HepG2 (cell line): Measurements from ENCODE around the gene TMEM87B. TPM values are rescaled to one million over a fixed set of nuclear protein-coding genes. Genes with fewer than 3 reads are reported as not detected.

Experiments used
- CCDC6 ChIP-seq: sonication (generic); formaldehyde crosslinking; IDR thresholded peaks from 2 replicates; pipeline ENCODE4 v1.8.1; 2022; ENCODE audit warnings: mild to moderate bottlenecking, missing genetic modification reagents, moderate library complexity
- ELF1 ChIP-seq: sonication (generic); formaldehyde crosslinking; IDR thresholded peaks from 2 replicates; pipeline ENCODE4 v1.4.0; 2020; ENCODE audit warnings: missing genetic modification reagents
- GATAD2A ChIP-seq: IDR thresholded peaks from 2 replicates; pipeline ENCODE4 v1.6.1; 2016
- KAT8 ChIP-seq: IDR thresholded peaks from 2 replicates; pipeline ENCODE4 v1.6.1; 2016; ENCODE audit warnings: missing genetic modification reagents, missing compliant biosample characterization
- ONECUT2 ChIP-seq: sonication (generic); formaldehyde crosslinking; IDR thresholded peaks from 2 replicates; pipeline ENCODE4 v1.4.0; 2020; ENCODE audit warnings: missing genetic modification reagents
- SAFB2 ChIP-seq: sonication (generic); formaldehyde crosslinking; IDR thresholded peaks from 2 replicates; pipeline ENCODE4 v1.5.1; 2020; ENCODE audit warnings: missing genetic modification reagents, low read depth, mild to moderate bottlenecking, borderline replicate concordance
- TCF7L2 ChIP-seq: IDR thresholded peaks from 2 replicates; pipeline ENCODE4 v1.6.1; 2011; ENCODE audit warnings: mild to moderate bottlenecking, low read depth, low read length, moderate library complexity
- ZNF274 ChIP-seq: sonication (generic); formaldehyde crosslinking; IDR thresholded peaks from 2 replicates; pipeline ENCODE4 v1.5.1; 2020; ENCODE audit warnings: mild to moderate bottlenecking, missing genetic modification reagents
- ZNF441 ChIP-seq: sonication (generic); formaldehyde crosslinking; IDR thresholded peaks from 2 replicates; pipeline ENCODE4 v1.7.0; 2021; ENCODE audit warnings: missing genetic modification reagents, borderline replicate concordance
- ZNF7 ChIP-seq: IDR thresholded peaks from 2 replicates; pipeline ENCODE4 v1.6.1; 2016; ENCODE audit warnings: missing biosample characterization, missing genetic modification reagents
- polyA plus RNA-seq, 8 experiments: library from polyadenylated mRNA; depleted of rRNA in 3 of 8; stranded (reverse) in 7 of 8; unstranded in 1 of 8; fragments of >200 nt; fragmentation: Illumina TruSeq in 4 of 8; extraction: Trizol in 4 of 8; gene quantifications; 2 replicates each; pipeline versions ENCODE4 v1.2.1 to v1.2.3, GENCODE V29; 2011 to 2016; ENCODE audit warnings: low read depth in 4 of 8, missing spikeins in 1 of 8, mixed read lengths in 1 of 8; ENCODE audit not compliant: insufficient read depth in 1 of 8
- total RNA-seq, 5 experiments: library from RNA; depleted of rRNA; stranded (reverse); fragments of >200 nt; fragmentation: Illumina TruSeq; extraction: Trizol; gene quantifications; 2 replicates each; pipeline ENCODE4 v1.2.3, GENCODE V29; 2016; ENCODE audit warnings: low read depth in 1 of 5
- TF ChIP-seq, protein P1 (sequence below): sonication (generic); formaldehyde crosslinking; IDR thresholded peaks from 2 replicates; pipeline ENCODE4 v1.4.0; 2020; ENCODE audit warnings: mild to moderate bottlenecking, missing genetic modification reagents
- TF ChIP-seq, protein P2 (sequence below): sonication (generic); formaldehyde crosslinking; IDR thresholded peaks from 2 replicates; pipeline ENCODE4 v1.4.0; 2020; ENCODE audit warnings: mild to moderate bottlenecking, missing genetic modification reagents
- TF ChIP-seq, protein P3 (sequence below): sonication (generic); formaldehyde crosslinking; IDR thresholded peaks from 2 replicates; pipeline ENCODE4 v1.8.1; 2023; ENCODE audit warnings: mild to moderate bottlenecking, missing genetic modification reagents
- TF ChIP-seq, protein P4 (sequence below): sonication (generic); formaldehyde crosslinking; IDR thresholded peaks from 2 replicates; pipeline ENCODE4 v1.5.1; 2020; ENCODE audit warnings: missing genetic modification reagents, mild to moderate bottlenecking, borderline replicate concordance
- TF ChIP-seq, protein P5 (sequence below): sonication (generic); formaldehyde crosslinking; IDR thresholded peaks from 2 replicates; pipeline ENCODE4 v1.4.0; 2020; ENCODE audit warnings: missing genetic modification reagents
- TF ChIP-seq, protein P6 (sequence below): IDR thresholded peaks from 2 replicates; pipeline ENCODE4 v1.6.1; 2016

The TMEM87B gene
- total and polyA plus RNA-seq, 2 of the 13 experiments (the other 11 are each of a cell fraction or from before 2014, with no cell fraction given), result 15.1 to 16.2 TPM

DNA sequence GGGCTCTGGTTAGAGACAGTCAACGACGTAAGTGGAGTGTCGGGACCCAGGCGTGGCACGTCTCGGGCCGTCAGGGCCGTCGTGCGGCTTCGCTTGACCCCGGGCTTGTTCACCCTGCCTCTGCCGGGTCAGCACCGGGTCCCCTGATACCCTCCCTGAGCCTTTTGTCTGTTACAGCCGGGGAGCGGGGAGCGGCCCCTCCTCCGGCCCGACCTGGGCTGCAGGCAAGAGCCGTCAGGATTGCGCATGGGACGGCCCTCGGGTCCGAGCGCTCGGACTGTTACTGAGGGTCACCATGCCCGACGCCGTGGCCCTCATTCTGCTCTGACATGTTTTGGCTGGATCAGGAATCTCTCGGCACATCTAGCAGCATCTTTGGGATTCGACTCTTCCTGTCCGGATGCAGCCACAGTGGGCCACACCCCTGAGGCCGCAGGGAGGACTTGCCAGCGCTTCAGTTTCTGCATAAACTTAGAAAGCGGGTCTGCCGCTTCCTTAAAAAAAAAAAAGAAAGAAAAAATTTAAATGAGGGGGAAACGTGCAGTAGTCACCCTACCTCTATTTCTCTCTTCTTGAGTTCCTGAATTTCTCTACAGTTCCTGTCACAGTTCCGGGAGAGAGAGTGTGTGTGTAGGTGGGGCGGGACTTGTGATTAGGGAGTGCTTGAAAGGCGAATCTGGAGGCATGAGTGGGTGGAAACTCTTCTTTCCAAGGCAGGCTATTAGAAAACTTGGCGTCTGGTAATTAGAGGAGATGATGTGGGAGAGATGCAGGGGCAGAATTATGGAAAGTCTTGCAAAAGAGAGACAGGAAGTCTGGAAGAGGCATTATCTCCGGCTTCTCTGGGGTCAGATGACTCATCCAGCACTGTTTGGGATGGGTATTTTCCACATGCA lies 909 bp downstream of the TMEM87B start (continued):
- TF ChIP-seq, protein P1, sequence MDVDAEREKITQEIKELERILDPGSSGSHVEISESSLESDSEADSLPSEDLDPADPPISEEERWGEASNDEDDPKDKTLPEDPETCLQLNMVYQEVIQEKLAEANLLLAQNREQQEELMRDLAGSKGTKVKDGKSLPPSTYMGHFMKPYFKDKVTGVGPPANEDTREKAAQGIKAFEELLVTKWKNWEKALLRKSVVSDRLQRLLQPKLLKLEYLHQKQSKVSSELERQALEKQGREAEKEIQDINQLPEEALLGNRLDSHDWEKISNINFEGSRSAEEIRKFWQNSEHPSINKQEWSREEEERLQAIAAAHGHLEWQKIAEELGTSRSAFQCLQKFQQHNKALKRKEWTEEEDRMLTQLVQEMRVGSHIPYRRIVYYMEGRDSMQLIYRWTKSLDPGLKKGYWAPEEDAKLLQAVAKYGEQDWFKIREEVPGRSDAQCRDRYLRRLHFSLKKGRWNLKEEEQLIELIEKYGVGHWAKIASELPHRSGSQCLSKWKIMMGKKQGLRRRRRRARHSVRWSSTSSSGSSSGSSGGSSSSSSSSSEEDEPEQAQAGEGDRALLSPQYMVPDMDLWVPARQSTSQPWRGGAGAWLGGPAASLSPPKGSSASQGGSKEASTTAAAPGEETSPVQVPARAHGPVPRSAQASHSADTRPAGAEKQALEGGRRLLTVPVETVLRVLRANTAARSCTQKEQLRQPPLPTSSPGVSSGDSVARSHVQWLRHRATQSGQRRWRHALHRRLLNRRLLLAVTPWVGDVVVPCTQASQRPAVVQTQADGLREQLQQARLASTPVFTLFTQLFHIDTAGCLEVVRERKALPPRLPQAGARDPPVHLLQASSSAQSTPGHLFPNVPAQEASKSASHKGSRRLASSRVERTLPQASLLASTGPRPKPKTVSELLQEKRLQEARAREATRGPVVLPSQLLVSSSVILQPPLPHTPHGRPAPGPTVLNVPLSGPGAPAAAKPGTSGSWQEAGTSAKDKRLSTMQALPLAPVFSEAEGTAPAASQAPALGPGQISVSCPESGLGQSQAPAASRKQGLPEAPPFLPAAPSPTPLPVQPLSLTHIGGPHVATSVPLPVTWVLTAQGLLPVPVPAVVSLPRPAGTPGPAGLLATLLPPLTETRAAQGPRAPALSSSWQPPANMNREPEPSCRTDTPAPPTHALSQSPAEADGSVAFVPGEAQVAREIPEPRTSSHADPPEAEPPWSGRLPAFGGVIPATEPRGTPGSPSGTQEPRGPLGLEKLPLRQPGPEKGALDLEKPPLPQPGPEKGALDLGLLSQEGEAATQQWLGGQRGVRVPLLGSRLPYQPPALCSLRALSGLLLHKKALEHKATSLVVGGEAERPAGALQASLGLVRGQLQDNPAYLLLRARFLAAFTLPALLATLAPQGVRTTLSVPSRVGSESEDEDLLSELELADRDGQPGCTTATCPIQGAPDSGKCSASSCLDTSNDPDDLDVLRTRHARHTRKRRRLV (CRISPR knock-in tag), result peak; percentile 62; the same call in 1 of the 2 replicates
- no peak for TF ChIP-seq TCF7L2
- 0 out of 2 replicates have a peak, but pooled peaks have one; percentile 15 for TF ChIP-seq CCDC6 (CRISPR knock-in tag)
- TF ChIP-seq, protein P2, sequence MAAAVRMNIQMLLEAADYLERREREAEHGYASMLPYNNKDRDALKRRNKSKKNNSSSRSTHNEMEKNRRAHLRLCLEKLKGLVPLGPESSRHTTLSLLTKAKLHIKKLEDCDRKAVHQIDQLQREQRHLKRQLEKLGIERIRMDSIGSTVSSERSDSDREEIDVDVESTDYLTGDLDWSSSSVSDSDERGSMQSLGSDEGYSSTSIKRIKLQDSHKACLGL, result 0 out of 2 replicates have a peak, but pooled peaks have one; percentile 0
- TF ChIP-seq SAFB2, result 0 out of 2 replicates have a peak, but pooled peaks have one; percentile 18
- TF ChIP-seq, protein P3, sequence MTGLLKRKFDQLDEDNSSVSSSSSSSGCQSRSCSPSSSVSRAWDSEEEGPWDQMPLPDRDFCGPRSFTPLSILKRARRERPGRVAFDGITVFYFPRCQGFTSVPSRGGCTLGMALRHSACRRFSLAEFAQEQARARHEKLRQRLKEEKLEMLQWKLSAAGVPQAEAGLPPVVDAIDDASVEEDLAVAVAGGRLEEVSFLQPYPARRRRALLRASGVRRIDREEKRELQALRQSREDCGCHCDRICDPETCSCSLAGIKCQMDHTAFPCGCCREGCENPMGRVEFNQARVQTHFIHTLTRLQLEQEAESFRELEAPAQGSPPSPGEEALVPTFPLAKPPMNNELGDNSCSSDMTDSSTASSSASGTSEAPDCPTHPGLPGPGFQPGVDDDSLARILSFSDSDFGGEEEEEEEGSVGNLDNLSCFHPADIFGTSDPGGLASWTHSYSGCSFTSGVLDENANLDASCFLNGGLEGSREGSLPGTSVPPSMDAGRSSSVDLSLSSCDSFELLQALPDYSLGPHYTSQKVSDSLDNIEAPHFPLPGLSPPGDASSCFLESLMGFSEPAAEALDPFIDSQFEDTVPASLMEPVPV (CRISPR knock-in tag), result peak; percentile 59; the same call in 1 of the 2 replicates
- TF ChIP-seq, protein P4, sequence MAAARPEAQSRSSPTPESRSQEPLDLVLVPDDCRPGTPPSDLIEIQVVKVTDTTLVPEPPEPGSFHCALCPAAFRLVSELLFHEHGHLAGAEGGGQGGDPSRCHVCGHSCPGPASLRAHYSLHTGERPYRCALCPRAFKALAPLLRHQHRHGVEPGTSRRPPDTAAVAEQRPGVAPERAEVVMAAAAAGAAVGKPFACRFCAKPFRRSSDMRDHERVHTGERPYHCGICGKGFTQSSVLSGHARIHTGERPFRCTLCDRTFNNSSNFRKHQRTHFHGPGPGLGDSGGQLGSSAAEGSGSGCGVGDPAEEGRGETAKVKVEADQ, result 0 out of 2 replicates have a peak, but pooled peaks have one; percentile 81
- TF ChIP-seq ZNF441, result 0 out of 2 replicates have a peak, but pooled peaks have one; percentile 35
- no peak for TF ChIP-seq ONECUT2 (CRISPR knock-in tag)
- TF ChIP-seq KAT8 (CRISPR knock-in tag), result peak; percentile 62
- 0 out of 2 replicates have a peak, but pooled peaks have one; percentile 19 for TF ChIP-seq ZNF7 (CRISPR knock-in tag)
- peak; percentile 52; the same call in 1 of the 2 replicates for TF ChIP-seq GATAD2A (CRISPR knock-in tag)
- TF ChIP-seq ZNF274 (CRISPR knock-in tag), result 0 out of 2 replicates have a peak, but pooled peaks have one; percentile 59
- TF ChIP-seq, protein P5, sequence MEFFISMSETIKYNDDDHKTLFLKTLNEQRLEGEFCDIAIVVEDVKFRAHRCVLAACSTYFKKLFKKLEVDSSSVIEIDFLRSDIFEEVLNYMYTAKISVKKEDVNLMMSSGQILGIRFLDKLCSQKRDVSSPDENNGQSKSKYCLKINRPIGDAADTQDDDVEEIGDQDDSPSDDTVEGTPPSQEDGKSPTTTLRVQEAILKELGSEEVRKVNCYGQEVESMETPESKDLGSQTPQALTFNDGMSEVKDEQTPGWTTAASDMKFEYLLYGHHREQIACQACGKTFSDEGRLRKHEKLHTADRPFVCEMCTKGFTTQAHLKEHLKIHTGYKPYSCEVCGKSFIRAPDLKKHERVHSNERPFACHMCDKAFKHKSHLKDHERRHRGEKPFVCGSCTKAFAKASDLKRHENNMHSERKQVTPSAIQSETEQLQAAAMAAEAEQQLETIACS (CRISPR knock-in tag), result peak; percentile 9; the same call in 1 of the 2 replicates
- TF ChIP-seq ELF1 (CRISPR knock-in tag), result peak; percentile 68
- TF ChIP-seq, protein P6, sequence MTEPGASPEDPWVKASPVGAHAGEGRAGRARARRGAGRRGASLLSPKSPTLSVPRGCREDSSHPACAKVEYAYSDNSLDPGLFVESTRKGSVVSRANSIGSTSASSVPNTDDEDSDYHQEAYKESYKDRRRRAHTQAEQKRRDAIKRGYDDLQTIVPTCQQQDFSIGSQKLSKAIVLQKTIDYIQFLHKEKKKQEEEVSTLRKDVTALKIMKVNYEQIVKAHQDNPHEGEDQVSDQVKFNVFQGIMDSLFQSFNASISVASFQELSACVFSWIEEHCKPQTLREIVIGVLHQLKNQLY (CRISPR knock-in tag), result no peak
